Bronchial epithelial cell (primary cell): ENCODE data around the gene MYF6. TPM values are rescaled to one million over a fixed set of nuclear protein-coding genes. Genes with fewer than 3 reads are reported as not detected.

Experiments used
- DNase-seq: peaks from one replicate; pipeline ENCODE4 v3.0.0-alpha.2; 2010; ENCODE audit warnings: low read depth
- FAIRE-seq: peaks from 2 replicates; lab custom pipeline; 2011; peaks lifted over from hg19 to GRCh38; lab: Jason Lieb, UNC
- H3K27me3 ChIP-seq: 2 replicates; pipeline ENCODE4 v1.5.1; 2011; ENCODE audit warnings: low read length; ENCODE audit not compliant: control insufficient read depth, insufficient read depth
- H3K36me3 ChIP-seq: 2 replicates; pipeline ENCODE4 v1.5.1; 2011; ENCODE audit warnings: low read length; ENCODE audit not compliant: control insufficient read depth, insufficient read depth
- H3K4me3 ChIP-seq: 2 replicates; pipeline ENCODE4 v1.5.1; 2011; ENCODE audit warnings: mild to moderate bottlenecking, low read depth, low read length, control low read depth
- total RNA-seq: library from RNA; depleted of rRNA; stranded (reverse); fragments of >200 nt; gene quantifications from 2 replicates; pipeline ENCODE4 v1.2.1, GENCODE V29; 2014
- TF ChIP-seq, protein P1 (sequence below): IDR thresholded peaks from 2 replicates; pipeline ENCODE4 v1.5.1; 2011; ENCODE audit warnings: mild to moderate bottlenecking, moderate library complexity, low read length, control low read depth, inconsistent platforms; ENCODE audit not compliant: insufficient read depth, severe bottlenecking

The MYF6 gene
- total RNA-seq, 1 donor from 2014 or later: not detected

DNA sequence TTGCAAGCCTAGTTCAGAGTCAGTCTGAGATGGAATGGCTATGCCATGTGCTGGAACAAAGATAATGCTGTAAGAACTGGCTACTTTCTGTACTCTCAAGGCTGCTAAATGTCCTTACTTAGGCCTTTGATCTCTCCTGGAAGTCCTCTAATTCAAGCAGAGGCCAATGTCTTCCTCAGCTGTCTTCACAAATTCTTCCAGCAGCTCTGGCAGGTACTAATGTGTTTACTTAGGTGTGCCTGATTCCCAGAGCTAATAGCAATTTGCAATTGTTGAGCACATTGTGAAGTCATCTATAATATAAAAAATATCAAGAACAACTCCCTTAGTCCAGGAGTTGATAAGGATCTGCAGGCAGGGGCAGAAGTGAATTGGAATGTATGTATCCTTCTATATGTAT is 5.4 kb downstream of the MYF6 start:
- FAIRE-seq: no peak

DNA sequence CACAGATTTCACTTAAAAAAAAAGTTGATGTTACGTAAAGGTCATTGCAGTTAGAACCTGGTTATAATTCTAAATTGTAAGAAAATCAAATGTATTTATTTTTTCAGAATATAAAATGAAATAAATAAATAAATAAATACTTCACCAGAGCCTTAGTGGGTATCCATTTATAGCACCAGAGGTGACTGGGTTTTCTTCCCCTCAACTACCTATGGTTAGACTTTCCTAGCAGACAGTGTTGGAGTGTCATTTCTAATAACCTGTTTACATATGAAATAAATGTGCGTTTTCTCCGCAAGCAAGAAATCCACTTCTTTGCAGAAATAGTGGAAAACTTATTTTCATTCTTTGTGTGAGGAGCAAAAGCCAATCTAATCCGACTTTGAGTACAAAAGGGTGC is 6.0 kb downstream of the MYF6 start:
- no peak for DNase-seq
- no peak for FAIRE-seq
- Histone ChIP-seq H3K4me3 (no peak overlapping the region), H3K36me3 (no peaks in the 10 kb centered on the region), H3K27me3 (peaks cover 11% of the 10 kb centered on the region)
- TF ChIP-seq, protein P1, sequence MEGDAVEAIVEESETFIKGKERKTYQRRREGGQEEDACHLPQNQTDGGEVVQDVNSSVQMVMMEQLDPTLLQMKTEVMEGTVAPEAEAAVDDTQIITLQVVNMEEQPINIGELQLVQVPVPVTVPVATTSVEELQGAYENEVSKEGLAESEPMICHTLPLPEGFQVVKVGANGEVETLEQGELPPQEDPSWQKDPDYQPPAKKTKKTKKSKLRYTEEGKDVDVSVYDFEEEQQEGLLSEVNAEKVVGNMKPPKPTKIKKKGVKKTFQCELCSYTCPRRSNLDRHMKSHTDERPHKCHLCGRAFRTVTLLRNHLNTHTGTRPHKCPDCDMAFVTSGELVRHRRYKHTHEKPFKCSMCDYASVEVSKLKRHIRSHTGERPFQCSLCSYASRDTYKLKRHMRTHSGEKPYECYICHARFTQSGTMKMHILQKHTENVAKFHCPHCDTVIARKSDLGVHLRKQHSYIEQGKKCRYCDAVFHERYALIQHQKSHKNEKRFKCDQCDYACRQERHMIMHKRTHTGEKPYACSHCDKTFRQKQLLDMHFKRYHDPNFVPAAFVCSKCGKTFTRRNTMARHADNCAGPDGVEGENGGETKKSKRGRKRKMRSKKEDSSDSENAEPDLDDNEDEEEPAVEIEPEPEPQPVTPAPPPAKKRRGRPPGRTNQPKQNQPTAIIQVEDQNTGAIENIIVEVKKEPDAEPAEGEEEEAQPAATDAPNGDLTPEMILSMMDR: no peak

More for the DNA sequence above, 5.4 kb downstream of the MYF6 start:
- no peak overlapping the region for H3K4me3 ChIP-seq
- TF ChIP-seq, protein P1: no peak
- no peaks in the 10 kb centered on the region for H3K36me3 ChIP-seq
- DNase-seq: no peak
- peaks cover 10% of the 10 kb centered on the region for H3K27me3 ChIP-seq

DNA sequence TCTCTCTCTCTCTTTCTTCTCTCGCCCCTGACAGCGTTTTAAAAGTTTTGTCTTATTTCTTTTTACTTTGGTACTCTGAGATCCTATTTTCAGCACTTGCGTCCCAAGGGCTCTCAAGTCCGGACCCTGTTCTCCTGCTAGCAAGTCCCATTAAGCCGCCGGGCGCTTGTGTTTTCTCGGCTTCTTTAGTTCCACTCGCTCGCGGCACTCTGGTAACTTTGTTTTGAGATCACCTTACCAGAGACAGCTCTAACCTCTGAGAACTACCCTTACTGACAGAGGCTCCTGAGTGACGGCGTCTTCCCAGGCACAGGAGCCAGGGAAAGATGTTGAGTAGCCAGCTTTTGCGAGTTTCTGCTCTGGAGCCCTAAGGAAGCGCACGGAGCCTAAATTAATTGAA is 6.6 kb downstream of the MYF6 start:
- Histone ChIP-seq H3K4me3 (no peak overlapping the region), H3K27me3 (peaks cover 9% of the 10 kb centered on the region), H3K36me3 (no peaks in the 10 kb centered on the region)
- FAIRE-seq (no peak), DNase-seq (no peak)
- TF ChIP-seq, protein P1: no peak

DNA sequence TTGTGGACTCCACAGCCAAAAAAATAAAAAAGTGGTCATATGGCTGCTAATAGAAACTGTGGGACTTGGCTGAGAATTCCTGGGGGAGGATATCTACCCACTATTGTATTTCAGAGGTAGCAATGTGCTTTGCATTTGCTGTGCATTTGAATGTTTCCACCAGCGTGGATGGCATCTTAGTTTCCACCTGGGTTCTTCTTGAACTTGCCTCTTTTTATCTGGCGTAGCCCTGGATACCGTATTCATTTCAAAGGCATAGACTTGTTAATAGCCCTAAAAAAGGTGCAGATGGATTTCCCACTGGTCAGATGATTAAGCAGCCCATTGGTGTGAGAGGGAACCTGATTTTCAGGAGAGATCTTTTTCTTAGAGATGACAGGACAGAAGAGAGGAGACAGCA is 7.4 kb downstream of the MYF6 start:
- FAIRE-seq (no peak), DNase-seq (no peak)
- peaks cover 9% of the 10 kb centered on the region for H3K27me3 ChIP-seq
- no peak overlapping the region for H3K4me3 ChIP-seq
- TF ChIP-seq, protein P1: no peak
- H3K36me3 ChIP-seq: no peaks in the 10 kb centered on the region

DNA sequence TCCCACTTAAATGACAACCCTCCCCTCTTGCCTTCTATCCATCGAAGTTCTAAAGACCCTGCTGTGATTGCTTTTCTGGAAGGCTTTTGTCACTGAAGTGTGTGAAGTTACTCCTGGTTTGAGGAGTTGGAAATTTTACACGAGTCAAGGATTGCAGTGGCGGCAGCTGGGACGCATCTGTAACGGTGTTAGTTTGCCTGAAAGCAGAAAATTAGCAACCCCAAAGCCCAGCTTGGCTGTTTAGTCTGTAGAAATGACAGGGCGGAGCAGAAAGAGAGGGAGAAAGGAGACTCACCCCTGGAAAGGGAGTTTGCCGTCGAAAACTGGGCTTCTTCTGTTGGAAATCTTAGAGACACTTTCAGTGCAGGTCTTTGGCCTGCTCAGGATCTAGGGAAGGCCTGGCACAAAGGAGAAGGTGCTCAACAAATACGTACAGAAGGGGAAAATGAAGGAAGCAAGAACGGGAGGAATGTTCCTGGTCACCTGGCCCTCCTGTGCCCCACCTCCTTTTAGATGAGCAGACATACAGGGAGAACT is 8.3 kb downstream of the MYF6 start:
- peaks cover 9% of the 10 kb centered on the region for H3K27me3 ChIP-seq
- TF ChIP-seq, protein P1: no peak
- no peak for FAIRE-seq
- H3K36me3 ChIP-seq: no peaks in the 10 kb centered on the region
- DNase-seq: no peak
- no peak overlapping the region for H3K4me3 ChIP-seq
